ENCODE data around the gene PIAS1.
"Not testable (repeated sequence)": the region's sequence is repeated elsewhere in the genome, so short reads cannot be mapped to it uniquely, and the experiment has no call there.

The PIAS1 gene

GRCh38 chr15:68163191-68163590 lies 109.1 kb downstream of the PIAS1 start:
- TF ChIP-seq, protein P1, sequence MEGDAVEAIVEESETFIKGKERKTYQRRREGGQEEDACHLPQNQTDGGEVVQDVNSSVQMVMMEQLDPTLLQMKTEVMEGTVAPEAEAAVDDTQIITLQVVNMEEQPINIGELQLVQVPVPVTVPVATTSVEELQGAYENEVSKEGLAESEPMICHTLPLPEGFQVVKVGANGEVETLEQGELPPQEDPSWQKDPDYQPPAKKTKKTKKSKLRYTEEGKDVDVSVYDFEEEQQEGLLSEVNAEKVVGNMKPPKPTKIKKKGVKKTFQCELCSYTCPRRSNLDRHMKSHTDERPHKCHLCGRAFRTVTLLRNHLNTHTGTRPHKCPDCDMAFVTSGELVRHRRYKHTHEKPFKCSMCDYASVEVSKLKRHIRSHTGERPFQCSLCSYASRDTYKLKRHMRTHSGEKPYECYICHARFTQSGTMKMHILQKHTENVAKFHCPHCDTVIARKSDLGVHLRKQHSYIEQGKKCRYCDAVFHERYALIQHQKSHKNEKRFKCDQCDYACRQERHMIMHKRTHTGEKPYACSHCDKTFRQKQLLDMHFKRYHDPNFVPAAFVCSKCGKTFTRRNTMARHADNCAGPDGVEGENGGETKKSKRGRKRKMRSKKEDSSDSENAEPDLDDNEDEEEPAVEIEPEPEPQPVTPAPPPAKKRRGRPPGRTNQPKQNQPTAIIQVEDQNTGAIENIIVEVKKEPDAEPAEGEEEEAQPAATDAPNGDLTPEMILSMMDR (IDR thresholded peaks at IDR 0.05; ENCODE audit: insufficient read depth, missing control alignments) = no peak
- no peak for FAIRE-seq
- no peak for DNase-seq (ENCODE audit: insufficient read length, low spot score)

GRCh38 chr15:68166847-68167246 lies 112.7 kb downstream of the PIAS1 start:
- TF ChIP-seq, protein P1 (IDR thresholded peaks at IDR 0.05; ENCODE audit: insufficient read depth, missing control alignments) = no peak
- FAIRE-seq (no peak), DNase-seq (ENCODE audit: insufficient read length, low spot score) (no peak)

DNA sequence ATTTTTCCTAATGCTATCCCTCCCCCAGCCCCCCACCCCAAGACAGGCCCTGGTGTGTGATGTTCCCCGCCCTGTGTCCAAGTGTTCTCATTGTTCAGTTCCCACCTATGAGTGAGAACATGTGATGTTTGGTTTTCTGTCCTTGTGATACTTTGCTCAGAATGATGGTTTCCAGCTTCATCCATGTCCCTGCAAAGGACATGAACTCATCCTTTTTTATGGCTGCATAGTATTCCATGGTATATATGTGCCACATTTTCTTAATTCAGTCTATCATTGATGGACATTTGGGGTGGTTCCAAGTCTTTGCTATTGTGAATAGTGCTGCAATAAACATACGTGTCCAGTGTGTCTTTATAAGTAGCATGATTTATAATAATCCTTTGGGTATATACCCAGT lies 117.9 kb downstream of the PIAS1 start:
- DNase-seq (ENCODE audit: insufficient read length, low spot score); FAIRE-seq: not testable (repeated sequence)

DNA sequence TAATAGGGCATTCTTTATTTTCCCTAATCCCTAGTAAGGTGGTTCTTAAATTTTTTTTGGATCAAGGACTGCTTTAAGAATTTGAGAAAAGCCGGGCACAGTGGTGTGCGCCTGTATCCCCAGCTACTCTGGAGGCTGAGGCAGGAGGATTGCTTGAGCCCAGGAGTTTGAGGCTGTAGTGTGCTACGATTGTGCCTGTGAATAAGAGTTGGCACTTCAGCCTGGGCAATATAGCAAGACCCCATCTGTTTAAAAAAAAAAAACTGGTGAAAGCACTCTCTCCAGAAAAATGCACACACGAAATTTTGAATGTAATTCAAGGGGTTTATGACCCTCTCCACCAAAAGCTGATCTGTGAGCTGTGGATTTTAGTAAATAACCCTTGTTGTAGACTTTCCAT lies 119.0 kb downstream of the PIAS1 start:
- TF ChIP-seq, protein P1 (IDR thresholded peaks at IDR 0.05; ENCODE audit: insufficient read depth, missing control alignments) = no peak
- no peak for FAIRE-seq

GRCh38 chr15:68175526-68175925 lies 121.4 kb downstream of the PIAS1 start:
- TF ChIP-seq, protein P1 (IDR thresholded peaks at IDR 0.05; ENCODE audit: insufficient read depth, missing control alignments) = no peak
- FAIRE-seq = no peak
- DNase-seq (ENCODE audit: insufficient read length, low spot score) = no peak

More for the DNA sequence above, 119.0 kb downstream of the PIAS1 start:
- no peak for DNase-seq (ENCODE audit: insufficient read length, low spot score)

- TF ChIP-seq, protein P1 (IDR thresholded peaks at IDR 0.05; ENCODE audit: insufficient read depth, missing control alignments) = no peak
- FAIRE-seq = no peak
- DNase-seq (ENCODE audit: insufficient read length, low spot score) = no peak
These were observed 122.5 kb downstream of the PIAS1 start for GRCh38 chr15:68176601-68177000.

DNA sequence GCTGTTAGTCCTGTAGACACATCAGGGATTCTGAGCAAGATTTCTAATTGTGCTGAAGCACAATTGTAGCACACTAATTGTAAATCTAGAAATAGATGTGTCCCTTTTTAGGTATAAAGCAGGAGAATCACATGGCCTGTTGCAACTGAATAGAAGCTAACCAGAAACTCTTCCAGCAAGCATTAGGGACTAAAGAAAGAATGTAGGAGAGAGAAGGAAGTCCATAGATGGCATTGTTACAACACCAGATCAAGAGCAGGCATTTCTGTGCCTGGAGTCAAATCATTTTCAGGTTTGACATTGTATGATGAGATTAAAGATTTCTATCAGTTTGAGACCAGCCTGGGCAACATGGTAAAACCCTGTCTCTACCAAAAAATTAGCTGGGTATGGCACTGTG lies 123.6 kb downstream of the PIAS1 start:
- DNase-seq (ENCODE audit: insufficient read length, low spot score) (no peak), FAIRE-seq (no peak)
- TF ChIP-seq, protein P1 (IDR thresholded peaks at IDR 0.05; ENCODE audit: insufficient read depth, missing control alignments) = no peak

Measured in D721Med (cell line).